Mesenchymal stem cell (in vitro differentiated cells and primary cell): ENCODE results near the gene CES5A.
"Not testable (repeated sequence)": the region's sequence is repeated elsewhere in the genome, so short reads cannot be mapped to it uniquely, and the experiment has no call there.

Experiments
- DNase-seq: peaks from one replicate; pipeline ENCODE4 v3.0.0-alpha.2; 2013
- H2AFZ ChIP-seq: one replicate; pipeline ENCODE4 v1.6.1; 2013; ENCODE audit warnings: low read depth, mild to moderate bottlenecking, control low read depth, inconsistent platforms, low read length, moderate library complexity
- H2AK5ac ChIP-seq: 2 replicates; pipeline ENCODE4 v1.6.1; 2013; ENCODE audit warnings: low read length, moderate library complexity, mild to moderate bottlenecking, inconsistent platforms; ENCODE audit not compliant: severe bottlenecking
- H2BK120ac ChIP-seq: one replicate; pipeline ENCODE4 v1.6.1; 2013; ENCODE audit warnings: low read depth, mild to moderate bottlenecking, inconsistent platforms, low read length, moderate library complexity
- H2BK12ac ChIP-seq, 2 experiments: one replicate each; pipeline ENCODE4 v1.6.1; 2013; ENCODE audit warnings: inconsistent platforms in 2 of 2, low read length in 2 of 2, mild to moderate bottlenecking in 2 of 2, moderate library complexity in 2 of 2, control low read depth in 1 of 2
- H2BK15ac ChIP-seq: one replicate; pipeline ENCODE4 v1.6.1; 2013; ENCODE audit warnings: mild to moderate bottlenecking, low read depth, inconsistent platforms; ENCODE audit not compliant: poor library complexity, severe bottlenecking
- H2BK5ac ChIP-seq: 2 replicates; pipeline ENCODE4 v1.6.1; 2013; ENCODE audit warnings: low read depth, mild to moderate bottlenecking, low read length, control low read depth, inconsistent platforms; ENCODE audit not compliant: poor library complexity, severe bottlenecking
- H3K14ac ChIP-seq, 2 experiments: one replicate each; pipeline ENCODE4 v1.6.1; 2013; ENCODE audit warnings: inconsistent platforms in 2 of 2, low read length in 2 of 2, control low read depth in 1 of 2, mild to moderate bottlenecking in 1 of 2, moderate library complexity in 1 of 2
- H3K18ac ChIP-seq, 2 experiments: one replicate each; pipeline ENCODE4 v1.6.1; 2013; ENCODE audit warnings: inconsistent platforms in 2 of 2, low read length in 2 of 2, control low read depth in 1 of 2, low read depth in 1 of 2, mild to moderate bottlenecking in 1 of 2
- H3K23ac ChIP-seq, 2 experiments: one replicate each; pipeline ENCODE4 v1.6.1; 2013; ENCODE audit warnings: inconsistent platforms in 2 of 2, low read length in 2 of 2, mild to moderate bottlenecking in 2 of 2, moderate library complexity in 2 of 2, control low read depth in 1 of 2
- H3K27ac ChIP-seq: 2 replicates; pipeline ENCODE4 v1.5.1; 2013; ENCODE audit warnings: mild to moderate bottlenecking, moderate library complexity, low read length, control low read depth, inconsistent platforms; ENCODE audit not compliant: poor library complexity, severe bottlenecking
- H3K27me3 ChIP-seq, 2 experiments: 2 replicates each; pipeline versions ENCODE4 v1.6.1 to v1.7.0; 2013; ENCODE audit warnings: low read length in 2 of 2, mild to moderate bottlenecking in 2 of 2, moderate library complexity in 2 of 2, control low read depth in 1 of 2, inconsistent platforms in 1 of 2; ENCODE audit not compliant: control insufficient read depth in 1 of 2, insufficient read depth in 1 of 2
- H3K36me3 ChIP-seq, 2 experiments: 2 replicates each; pipeline versions ENCODE4 v1.6.1 to v1.7.0; 2013; ENCODE audit warnings: low read length in 2 of 2, control low read depth in 1 of 2, inconsistent platforms in 1 of 2, low read depth in 1 of 2, mild to moderate bottlenecking in 1 of 2; ENCODE audit not compliant: insufficient read depth in 2 of 2, control insufficient read depth in 1 of 2
- H3K4ac ChIP-seq, 2 experiments: one replicate each; pipeline ENCODE4 v1.6.1; 2013; ENCODE audit warnings: inconsistent platforms in 2 of 2, low read length in 2 of 2, mild to moderate bottlenecking in 2 of 2, moderate library complexity in 2 of 2, control low read depth in 1 of 2, low read depth in 1 of 2
- H3K4me1 ChIP-seq: 2 replicates; pipeline ENCODE4 v1.6.1; 2013; ENCODE audit warnings: low read depth, low read length, control low read depth; ENCODE audit not compliant: control insufficient read depth, insufficient read depth
- H3K4me2 ChIP-seq: 2 replicates; pipeline ENCODE4 v1.6.1; 2013; ENCODE audit warnings: low read length, mild to moderate bottlenecking, inconsistent platforms; ENCODE audit not compliant: poor library complexity, severe bottlenecking
- H3K4me3 ChIP-seq, 2 experiments: 2 replicates each; pipeline versions ENCODE4 v1.5.1 to v1.7.0; 2013; ENCODE audit warnings: low read length in 2 of 2, mild to moderate bottlenecking in 2 of 2, control low read depth in 1 of 2, low read depth in 1 of 2; ENCODE audit not compliant: insufficient read depth in 1 of 2
- H3K79me1 ChIP-seq: replicated peaks from 2 replicates; pipeline ENCODE4 v1.6.1; 2013; ENCODE audit warnings: mild to moderate bottlenecking, control low read depth, low read length, inconsistent platforms; ENCODE audit not compliant: poor library complexity, severe bottlenecking
- H3K9ac ChIP-seq: 2 replicates; pipeline ENCODE4 v1.7.0; 2013; ENCODE audit warnings: mild to moderate bottlenecking, low read length, moderate library complexity
- H3K9me3 ChIP-seq: 2 replicates; pipeline ENCODE4 v1.7.0; 2013; ENCODE audit warnings: mild to moderate bottlenecking, low read length; ENCODE audit not compliant: control insufficient read depth
- H4K8ac ChIP-seq: one replicate; pipeline ENCODE4 v1.6.1; 2013; ENCODE audit warnings: inconsistent platforms, mild to moderate bottlenecking, low read length, moderate library complexity
- H4K91ac ChIP-seq: one replicate; pipeline ENCODE4 v1.6.1; 2013; ENCODE audit warnings: mild to moderate bottlenecking, low read length, inconsistent platforms
- WGBS: methylation state at CpG from one replicate; pipeline ENCODE4 v1.1.7; 2013; ENCODE audit warnings: mixed read lengths; 5-methylcytosine and 5-hydroxymethylcytosine counted together

The CES5A gene

GRCh38 chr16:55808286-55808685 lies 66.9 kb downstream of the CES5A start:
- no CpG with 5 or more reads among the region's 1 CpG for WGBS
- DNase-seq, H3K27ac ChIP-seq, H3K36me3 ChIP-seq, H3K23ac ChIP-seq, H4K91ac ChIP-seq, H3K9ac ChIP-seq, H3K14ac ChIP-seq, H4K8ac ChIP-seq, H3K4ac ChIP-seq, H3K18ac ChIP-seq, H2AFZ ChIP-seq, H2BK15ac ChIP-seq, H2BK12ac ChIP-seq, H3K4me3 ChIP-seq, H3K79me1 ChIP-seq, H3K9me3 ChIP-seq, H3K27me3 ChIP-seq, H2AK5ac ChIP-seq, H2BK120ac ChIP-seq, H3K4me1 ChIP-seq, H2BK5ac ChIP-seq, H3K4me2 ChIP-seq: not testable (repeated sequence)

GRCh38 chr16:55805104-55805503 lies 70.1 kb downstream of the CES5A start:
- not testable (repeated sequence) for H3K36me3 ChIP-seq, H2BK15ac ChIP-seq, H3K27ac ChIP-seq, H2BK12ac ChIP-seq, H3K9me3 ChIP-seq, H3K9ac ChIP-seq, H3K4ac ChIP-seq, H3K18ac ChIP-seq, DNase-seq, H3K27me3 ChIP-seq, H2BK5ac ChIP-seq, H3K4me2 ChIP-seq, H3K4me3 ChIP-seq, H3K14ac ChIP-seq, H2AK5ac ChIP-seq, H3K4me1 ChIP-seq, H2AFZ ChIP-seq, H4K91ac ChIP-seq, H3K23ac ChIP-seq, H3K79me1 ChIP-seq, H2BK120ac ChIP-seq, H4K8ac ChIP-seq
- WGBS, result no CpG with 5 or more reads among the region's 6 CpGs

- not testable (repeated sequence) for H3K23ac ChIP-seq, H3K4me2 ChIP-seq, DNase-seq, H3K36me3 ChIP-seq, H3K9ac ChIP-seq, H4K8ac ChIP-seq, H2AFZ ChIP-seq, H4K91ac ChIP-seq, H3K4me1 ChIP-seq, H3K14ac ChIP-seq, H3K4ac ChIP-seq, H3K18ac ChIP-seq, H2BK5ac ChIP-seq, H3K27ac ChIP-seq, H3K4me3 ChIP-seq, H2BK12ac ChIP-seq, H3K79me1 ChIP-seq, H2BK120ac ChIP-seq, H3K27me3 ChIP-seq, H2AK5ac ChIP-seq, H2BK15ac ChIP-seq, H3K9me3 ChIP-seq
- no CpG with 5 or more reads among the region's 8 CpGs for WGBS
Observed at GRCh38 chr16:55803681-55804080, 71.5 kb downstream of the CES5A start.
